Measurements from ENCODE around the gene NAA16. TPM values are rescaled to one million over a fixed set of nuclear protein-coding genes. Genes with fewer than 3 reads are reported as not detected.

The NAA16 gene
- total RNA-seq, 4 donors from 2014 or later, result 25.4 to 62.2 (median 46.5) TPM

DNA sequence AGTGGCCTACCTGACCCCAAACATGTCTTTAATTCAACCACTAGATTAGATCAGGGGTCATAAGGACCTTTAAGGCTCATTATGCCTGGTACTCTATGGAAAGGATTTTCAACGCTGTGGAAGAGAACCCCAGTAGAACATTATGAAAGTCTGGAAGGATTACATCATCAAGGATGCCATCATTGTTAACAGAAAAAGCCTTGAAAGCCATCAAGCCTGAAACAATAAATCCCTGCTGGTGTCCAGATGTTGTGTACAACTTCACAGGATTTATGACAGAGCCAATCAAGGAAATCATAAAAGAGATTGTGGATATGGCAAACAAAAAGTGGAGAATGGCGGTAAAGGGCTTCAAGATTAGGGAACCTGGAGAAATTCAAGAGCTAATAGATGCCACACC is 59.7 kb downstream of the NAA16 start:
- DNase-seq, result no peak
- TF ChIP-seq, protein P1, sequence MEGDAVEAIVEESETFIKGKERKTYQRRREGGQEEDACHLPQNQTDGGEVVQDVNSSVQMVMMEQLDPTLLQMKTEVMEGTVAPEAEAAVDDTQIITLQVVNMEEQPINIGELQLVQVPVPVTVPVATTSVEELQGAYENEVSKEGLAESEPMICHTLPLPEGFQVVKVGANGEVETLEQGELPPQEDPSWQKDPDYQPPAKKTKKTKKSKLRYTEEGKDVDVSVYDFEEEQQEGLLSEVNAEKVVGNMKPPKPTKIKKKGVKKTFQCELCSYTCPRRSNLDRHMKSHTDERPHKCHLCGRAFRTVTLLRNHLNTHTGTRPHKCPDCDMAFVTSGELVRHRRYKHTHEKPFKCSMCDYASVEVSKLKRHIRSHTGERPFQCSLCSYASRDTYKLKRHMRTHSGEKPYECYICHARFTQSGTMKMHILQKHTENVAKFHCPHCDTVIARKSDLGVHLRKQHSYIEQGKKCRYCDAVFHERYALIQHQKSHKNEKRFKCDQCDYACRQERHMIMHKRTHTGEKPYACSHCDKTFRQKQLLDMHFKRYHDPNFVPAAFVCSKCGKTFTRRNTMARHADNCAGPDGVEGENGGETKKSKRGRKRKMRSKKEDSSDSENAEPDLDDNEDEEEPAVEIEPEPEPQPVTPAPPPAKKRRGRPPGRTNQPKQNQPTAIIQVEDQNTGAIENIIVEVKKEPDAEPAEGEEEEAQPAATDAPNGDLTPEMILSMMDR (IDR thresholded peaks at IDR 0.05), result no peak
- no peak for TF ChIP-seq POLR2A (IDR thresholded peaks at IDR 0.05)
- no peaks in the 10 kb centered on the region for H3K27me3 ChIP-seq
- H3K27ac ChIP-seq, result no peak overlapping the region
- no peaks in the 10 kb centered on the region for H3K36me3 ChIP-seq
- H3K4me1 ChIP-seq, result no peaks in the 10 kb centered on the region
- peaks cover 0 to 4% of the 10 kb centered on the region in 2 donors for H3K9me3 ChIP-seq
- no peak overlapping the region for H3K4me3 ChIP-seq
- intact Hi-C loops (cut with DNase I; ENCODE audit: low total_unique reads), result no loop called here

DNA sequence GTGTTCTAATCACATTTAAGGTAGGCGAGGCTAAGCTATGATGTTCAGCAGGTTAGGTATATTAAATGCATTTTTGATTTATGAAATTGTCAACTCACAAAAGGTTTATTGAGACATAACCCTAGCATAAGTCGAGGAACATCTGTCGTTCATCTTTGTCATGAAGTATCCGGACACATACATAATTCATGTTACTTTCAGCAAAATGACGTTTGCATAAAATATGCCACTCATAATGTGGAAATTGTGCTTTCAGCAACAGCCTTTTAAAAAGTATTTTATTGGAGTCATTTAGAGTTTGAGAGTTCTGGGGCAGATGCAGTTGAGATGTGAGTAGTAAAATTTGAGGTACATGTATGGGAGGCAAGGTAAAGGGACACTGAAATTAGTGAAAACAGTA is 66.4 kb downstream of the NAA16 start:
- no peak for TF ChIP-seq POLR2A (IDR thresholded peaks at IDR 0.05)
- TF ChIP-seq, protein P1 (IDR thresholded peaks at IDR 0.05), result no peak
- intact Hi-C loops (cut with DNase I; ENCODE audit: low total_unique reads), result no loop called here
- Histone ChIP-seq H3K27ac (no peak overlapping the region), H3K9me3 (no peaks in the 10 kb centered on the region), H3K4me1 (no peaks in the 10 kb centered on the region), H3K36me3 (no peaks in the 10 kb centered on the region), H3K4me3 (no peak overlapping the region), H3K27me3 (no peaks in the 10 kb centered on the region)
- DNase-seq, result no peak

DNA sequence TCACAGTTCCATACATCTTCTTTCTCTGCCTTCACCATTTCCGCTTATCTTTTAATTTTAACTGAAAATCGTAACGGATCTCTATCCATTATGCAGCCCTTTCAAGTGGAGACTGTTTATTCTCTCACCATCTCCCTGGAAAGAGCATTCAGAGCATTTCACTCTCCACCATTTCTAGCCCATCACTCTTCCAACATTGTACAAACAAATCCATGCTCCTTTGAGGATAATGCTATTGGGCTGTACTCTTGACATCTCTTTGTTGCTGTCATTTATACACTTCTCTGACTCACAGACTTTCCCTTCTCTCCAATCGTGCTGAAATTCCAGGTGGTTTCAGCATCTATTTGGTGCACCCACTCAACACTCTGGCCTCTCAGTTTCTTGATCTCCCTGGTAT is 71.4 kb downstream of the NAA16 start:
- H3K4me1 ChIP-seq, result no peaks in the 10 kb centered on the region
- H3K27me3 ChIP-seq, result no peaks in the 10 kb centered on the region
- no peak overlapping the region for H3K27ac ChIP-seq
- no peak for DNase-seq
- TF ChIP-seq, protein P1 (IDR thresholded peaks at IDR 0.05), result no peak
- no peak for TF ChIP-seq POLR2A (IDR thresholded peaks at IDR 0.05)
- intact Hi-C loops (cut with DNase I; ENCODE audit: low total_unique reads), result no loop called here
- no peaks in the 10 kb centered on the region for H3K36me3 ChIP-seq
- H3K4me3 ChIP-seq, result no peak overlapping the region
- no peaks in the 10 kb centered on the region for H3K9me3 ChIP-seq

GRCh38 chr13:41383386-41383785 is 72.3 kb downstream of the NAA16 start:
- intact Hi-C loops (cut with DNase I; ENCODE audit: low total_unique reads), result no loop called here
- TF ChIP-seq, protein P1 (IDR thresholded peaks at IDR 0.05), result no peak
- TF ChIP-seq POLR2A (IDR thresholded peaks at IDR 0.05), result no peak
- H3K4me1 ChIP-seq, result no peaks in the 10 kb centered on the region
- H3K36me3 ChIP-seq, result no peaks in the 10 kb centered on the region
- H3K27me3 ChIP-seq, result no peaks in the 10 kb centered on the region
- no peaks in the 10 kb centered on the region for H3K9me3 ChIP-seq
- no peak for DNase-seq
- no peak overlapping the region for H3K27ac ChIP-seq
- no peak overlapping the region for H3K4me3 ChIP-seq

DNA sequence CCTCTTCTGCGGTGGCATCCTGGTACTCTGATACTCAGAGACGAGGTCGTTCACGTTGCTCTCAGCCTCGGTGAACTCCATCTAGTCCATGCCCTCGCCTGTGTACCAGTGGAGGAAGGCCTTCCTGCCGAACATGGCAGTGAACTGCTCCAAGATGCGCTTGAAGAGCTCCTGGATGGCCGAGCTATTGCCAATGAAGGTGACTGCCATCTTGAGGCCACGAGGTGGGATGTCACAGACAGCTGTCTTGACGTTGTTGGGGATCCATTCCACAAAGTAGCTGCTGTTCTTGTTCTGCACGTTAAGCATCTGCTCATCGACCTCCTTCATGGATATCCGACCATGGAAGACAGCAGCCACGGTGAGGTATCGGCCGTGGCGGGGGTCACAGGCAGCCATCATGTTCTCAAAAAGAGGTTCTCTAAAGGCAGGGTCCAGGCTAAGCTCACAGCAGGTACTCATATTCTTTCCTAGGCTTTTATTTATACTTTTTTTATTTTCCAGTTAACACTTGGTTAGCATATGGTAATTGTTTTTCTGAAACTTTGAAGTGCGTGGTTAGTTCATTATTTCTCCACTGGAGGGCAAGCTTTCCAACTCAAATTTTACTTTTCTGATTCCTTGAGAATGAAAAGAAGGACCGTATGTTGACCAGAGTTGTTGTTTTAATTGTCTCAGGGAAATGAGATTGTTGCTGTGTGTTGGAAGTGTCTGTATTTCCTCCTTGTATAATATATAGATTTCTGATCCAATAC is 73.9 kb downstream of the NAA16 start:
- Histone ChIP-seq H3K27me3 (no peaks in the 10 kb centered on the region), H3K4me1 (no peaks in the 10 kb centered on the region), H3K4me3 (no peak overlapping the region), H3K27ac (no peak overlapping the region), H3K9me3 (no peaks in the 10 kb centered on the region), H3K36me3 (no peaks in the 10 kb centered on the region)
- TF ChIP-seq, protein P1 (IDR thresholded peaks at IDR 0.05), result no peak
- no peak for TF ChIP-seq POLR2A (IDR thresholded peaks at IDR 0.05)
- DNase-seq, result no peak
- intact Hi-C loops (cut with DNase I; ENCODE audit: low total_unique reads), result no loop called here

Data from uterus (tissue), 4 donors.